Heart right ventricle (tissue), 16 donors: ENCODE results near the gene TMEM255B. TPM values are rescaled to one million over a fixed set of nuclear protein-coding genes. Genes with fewer than 3 reads are reported as not detected.

ENCODE experiments used
- ATAC-seq, 8 donors: fragments of 200-7000 bp; cut with Tn5 transposase; one replicate each; pipeline ENCODE4 v1.9.1; 2020; ENCODE audit warnings: mild to moderate bottlenecking in 8 of 8, moderate library complexity in 8 of 8, moderate number of reproducible peaks in 1 of 8
- DNase-seq, 2 donors: peaks; one replicate each; pipeline ENCODE4 v3.0.0-alpha.2; 2020
- H3K27ac ChIP-seq, 10 donors: fragments of 200-600 bp; sonication (generic) in 2 of 10; one replicate each; pipeline versions ENCODE4 v1.5.0 to v1.8.0; 2020 to 2022; ENCODE audit warnings: mild to moderate bottlenecking in 3 of 10
- H3K27me3 ChIP-seq, 7 donors: fragments of 200-600 bp; one replicate each; pipeline ENCODE4 v1.8.0; 2021 to 2022; ENCODE audit warnings: mild to moderate bottlenecking in 2 of 7
- H3K36me3 ChIP-seq, 9 donors: fragments of 200-600 bp; sonication (generic) in 1 of 9; one replicate each; pipeline versions ENCODE4 v1.5.0 to v1.8.0; 2020 to 2022; ENCODE audit warnings: mild to moderate bottlenecking in 2 of 9
- H3K4me1 ChIP-seq, 9 donors: fragments of 200-600 bp; sonication (generic) in 1 of 9; one replicate each; pipeline versions ENCODE4 v1.5.0 to v1.8.0; 2020 to 2022; ENCODE audit warnings: mild to moderate bottlenecking in 4 of 9
- H3K4me3 ChIP-seq, 10 donors: fragments of 200-600 bp; sonication (generic) in 2 of 10; one replicate each; pipeline versions ENCODE4 v1.5.0 to v1.8.0; 2020 to 2022; ENCODE audit warnings: mild to moderate bottlenecking in 7 of 10, moderate library complexity in 2 of 10
- H3K9me3 ChIP-seq, 11 donors: fragments of 200-600 bp in 10 of 11; sonication (generic) in 2 of 11; one replicate each; pipeline versions ENCODE4 v1.5.0 to v1.8.0; 2013 to 2022; ENCODE audit warnings: mild to moderate bottlenecking in 2 of 11, control low read depth in 1 of 11, moderate library complexity in 1 of 11
- CTCF ChIP-seq, 9 donors: fragments of 200-600 bp; sonication (generic) in 2 of 9; IDR thresholded peaks; one replicate each; pipeline versions ENCODE4 v1.5.0 to v1.8.0; 2021 to 2022; ENCODE audit warnings: antibody characterized with exemption in 9 of 9, mild to moderate bottlenecking in 5 of 9, moderate library complexity in 1 of 9
- WGBS, 2 donors: extraction: QIAGEN DNeasy Blood & Tissue Kit; methylation state at CpG; one replicate each; pipeline ENCODE4 v1.1.7; 2013; ENCODE audit warnings: inconsistent platforms in 1 of 2; 5-methylcytosine and 5-hydroxymethylcytosine counted together
- intact Hi-C, 10 donors: fragments of 100-400 bp; cut with DNase I; formaldehyde crosslinking; loops; one replicate each; pipeline versions ENCODE4 v1.11.1 to v1.14.2; 2022
- polyA plus RNA-seq, 2 donors: library from polyadenylated mRNA; stranded (reverse); fragments of 200-250 nt; gene quantifications; one replicate each; pipeline ENCODE4 v1.2.3, GENCODE V29; 2013
- total RNA-seq, 10 donors: library from RNA; stranded (reverse); fragmentation: NEBNext Ultra II Directional in 3 of 10; extraction: Animal tissue kit (Norgen Biotek cat#: 25700) in 3 of 10; gene quantifications; one replicate each; pipeline versions ENCODE4 v1.2.1 to v1.2.4, GENCODE V29; 2021 to 2023
- donor health status: Arrhythmogenic right ventricular cardiomyopathy.
- donor health status: ischemic (EF 13 %, LVEDD 7.1; RV severe dilation, severe dysfunction).
- donor health status: healthy with polysubstance abuse.
- donor health status: DM: no; HTN: yes; CAD: no.
- donor health status: DM: no; HTN: no; CAD: no.
- donor health status: ischemic (EF 25% LVEDD 6.9; RV normal size, moderate dysfunction).
- donor health status: ischemic (EF 25% LVEDD 5.7; RV mildly dilated, moderate dysfunction).
- donor health status: healthy.
- donor health status: DM: yes; HTN: yes; CAD: no.
- donor health status: Ischemic cardiomyopathy.
- donor health status: ischemic (EF 35%, LVEDD 5.7; RV mildly dilated, moderate dysfunction).
- donor health status: nonischemic (EF 11% LVEDD 7.7; RV severe dilation, severe dysfunction).
- donor health status: DM: yes; HTN: yes; CAD: no.
- donor health status: PGD.
- donor health status: ischemic (EF 29% LVEDD 5.4; RV normal size, mild dysfunction).
- donor health status: nonischemic (EF 23%, LVEDD 6.1; RV moderate dilation, normal function).

TMEM255B gene
- total and polyA plus RNA-seq, 12 donors: 2.4 to 12.9 (median 6.3) TPM

GRCh38 chr13:113804703-113805430 lies 45.8 kb downstream of the TMEM255B start:
- DNase-seq (no peak), ATAC-seq (no peak)
- Histone ChIP-seq H3K4me1 (peaks cover 0 to 12% (median 7%) of the 10 kb centered on the region in 9 donors), H3K36me3 (peaks cover 0 to 3% (median 0%) of the 10 kb centered on the region in 9 donors), H3K4me3 (no peak overlapping the region), H3K27ac (no peak overlapping the region), H3K27me3 (peaks cover 0 to 7% (median 0%) of the 10 kb centered on the region in 7 donors), H3K9me3 (peaks cover 0 to 18% (median 3%) of the 10 kb centered on the region in 11 donors)
- 92 to 93% methylated on average over 39 of the region's 39 CpGs for WGBS, 2 donors
- TF ChIP-seq CTCF (IDR thresholded peaks at IDR 0.05): no peak
- intact Hi-C loops: no loop called here

- H3K27me3 ChIP-seq: peaks cover 0 to 7% (median 0%) of the 10 kb centered on the region in 7 donors
- peaks cover 0 to 20% (median 3%) of the 10 kb centered on the region in 11 donors for H3K9me3 ChIP-seq
- ATAC-seq: no peak
- peaks cover 0 to 12% (median 7%) of the 10 kb centered on the region in 9 donors for H3K4me1 ChIP-seq
- no peak for TF ChIP-seq CTCF (IDR thresholded peaks at IDR 0.05)
- DNase-seq: no peak
- WGBS, 2 donors: 91 to 93% methylated on average over 27 of the region's 27 CpGs
- no peak overlapping the region for H3K27ac ChIP-seq
- intact Hi-C loops: no loop called here
- H3K36me3 ChIP-seq: peaks cover 0 to 3% (median 0%) of the 10 kb centered on the region in 9 donors
- no peak overlapping the region for H3K4me3 ChIP-seq
Observed at GRCh38 chr13:113805431-113806103, 46.5 kb downstream of the TMEM255B start.

GRCh38 chr13:113806104-113806471 lies 47.1 kb downstream of the TMEM255B start:
- no peak for DNase-seq
- Histone ChIP-seq H3K36me3 (peaks cover 0 to 3% (median 0%) of the 10 kb centered on the region in 9 donors), H3K27ac (no peak overlapping the region), H3K9me3 (peaks cover 0 to 20% (median 3%) of the 10 kb centered on the region in 11 donors), H3K4me1 (peaks cover 0 to 12% (median 7%) of the 10 kb centered on the region in 9 donors), H3K4me3 (no peak overlapping the region), H3K27me3 (peaks cover 0 to 7% (median 0%) of the 10 kb centered on the region in 7 donors)
- intact Hi-C loops: no loop called here
- TF ChIP-seq CTCF (IDR thresholded peaks at IDR 0.05): no peak
- no peak for ATAC-seq
- 89 to 96% methylated on average over 11 of the region's 11 CpGs for WGBS, 2 donors

GRCh38 chr13:113806526-113806925 lies 47.5 kb downstream of the TMEM255B start:
- H3K9me3 ChIP-seq: peaks cover 0 to 20% (median 3%) of the 10 kb centered on the region in 11 donors
- peaks cover 0 to 7% (median 0%) of the 10 kb centered on the region in 7 donors for H3K27me3 ChIP-seq
- H3K4me1 ChIP-seq: peaks cover 0 to 10% (median 7%) of the 10 kb centered on the region in 9 donors
- ATAC-seq: no peak
- TF ChIP-seq CTCF (IDR thresholded peaks at IDR 0.05): no peak
- intact Hi-C loops: no loop called here
- 93 to 96% methylated on average over 13 of the region's 13 CpGs for WGBS, 2 donors
- no peak for DNase-seq
- H3K36me3 ChIP-seq: peaks cover 0 to 3% (median 0%) of the 10 kb centered on the region in 9 donors
- H3K27ac ChIP-seq: no peak overlapping the region
- no peak overlapping the region for H3K4me3 ChIP-seq
